ENCODE data around the gene STRC.
"Not testable (repeated sequence)": the region's sequence is repeated elsewhere in the genome, so short reads cannot be mapped to it uniquely, and the experiment has no call there.

DNA sequence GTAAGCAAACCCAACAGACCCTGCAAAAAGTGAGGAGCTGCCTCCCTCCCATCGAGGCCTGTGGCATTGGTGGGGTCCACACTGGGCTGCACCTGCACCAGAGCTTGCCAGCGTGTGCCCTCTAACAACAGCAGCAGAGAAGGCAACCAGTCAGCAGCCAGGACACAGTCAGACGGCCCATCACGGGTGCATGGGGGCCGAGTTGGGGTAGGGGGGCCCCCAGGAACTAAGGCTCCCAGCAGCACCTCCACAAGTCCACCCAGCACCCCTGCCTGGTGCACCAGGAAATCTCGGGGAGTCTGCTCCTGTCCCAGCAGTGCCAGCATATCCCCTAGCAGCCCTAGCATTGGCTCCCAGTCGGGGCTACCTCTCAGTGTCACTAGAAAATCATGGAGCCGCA is 850 bp downstream of the STRC start:
- TF ChIP-seq, protein P1, sequence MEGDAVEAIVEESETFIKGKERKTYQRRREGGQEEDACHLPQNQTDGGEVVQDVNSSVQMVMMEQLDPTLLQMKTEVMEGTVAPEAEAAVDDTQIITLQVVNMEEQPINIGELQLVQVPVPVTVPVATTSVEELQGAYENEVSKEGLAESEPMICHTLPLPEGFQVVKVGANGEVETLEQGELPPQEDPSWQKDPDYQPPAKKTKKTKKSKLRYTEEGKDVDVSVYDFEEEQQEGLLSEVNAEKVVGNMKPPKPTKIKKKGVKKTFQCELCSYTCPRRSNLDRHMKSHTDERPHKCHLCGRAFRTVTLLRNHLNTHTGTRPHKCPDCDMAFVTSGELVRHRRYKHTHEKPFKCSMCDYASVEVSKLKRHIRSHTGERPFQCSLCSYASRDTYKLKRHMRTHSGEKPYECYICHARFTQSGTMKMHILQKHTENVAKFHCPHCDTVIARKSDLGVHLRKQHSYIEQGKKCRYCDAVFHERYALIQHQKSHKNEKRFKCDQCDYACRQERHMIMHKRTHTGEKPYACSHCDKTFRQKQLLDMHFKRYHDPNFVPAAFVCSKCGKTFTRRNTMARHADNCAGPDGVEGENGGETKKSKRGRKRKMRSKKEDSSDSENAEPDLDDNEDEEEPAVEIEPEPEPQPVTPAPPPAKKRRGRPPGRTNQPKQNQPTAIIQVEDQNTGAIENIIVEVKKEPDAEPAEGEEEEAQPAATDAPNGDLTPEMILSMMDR (IDR thresholded peaks at IDR 0.05; ENCODE audit: poor library complexity, severe bottlenecking), result not testable (repeated sequence)
- not testable (repeated sequence) for TF ChIP-seq EP300 (conservative IDR thresholded peaks at IDR 0.05; ENCODE audit: poor library complexity, severe bottlenecking); MXI1 (conservative IDR thresholded peaks at IDR 0.05; ENCODE audit: poor library complexity, severe bottlenecking); POLR2AphosphoS5 (IDR thresholded peaks at IDR 0.05)

Data from neural cell (in vitro differentiated cells).